HEK293 (cell line): ENCODE data around the gene CHST8.
A peak's percentile ranks its signal among the peaks of the same experiment; 100 is the strongest.

ENCODE experiments used
- BCL11B ChIP-seq: fragments of 450-650 bp; formaldehyde crosslinking; IDR thresholded peaks from 2 replicates; pipeline ENCODE4 v1.5.1; 2016; ENCODE audit warnings: low read depth, missing biosample characterization, missing genetic modification characterization
- FEZF1 ChIP-seq: fragments of 450-650 bp; formaldehyde crosslinking; IDR thresholded peaks from 2 replicates; pipeline ENCODE4 v1.5.1; 2016; ENCODE audit warnings: missing biosample characterization, missing genetic modification characterization
- MZF1 ChIP-seq: fragments of 450-650 bp; formaldehyde crosslinking; IDR thresholded peaks from 2 replicates; pipeline ENCODE4 v1.5.1; 2017; ENCODE audit warnings: missing biosample characterization, missing genetic modification characterization, borderline replicate concordance
- SCRT2 ChIP-seq: fragments of 450-650 bp; formaldehyde crosslinking; IDR thresholded peaks from 2 replicates; pipeline ENCODE4 v1.5.1; 2016; ENCODE audit warnings: missing biosample characterization, missing genetic modification characterization
- SP7 ChIP-seq: fragments of 450-650 bp; formaldehyde crosslinking; IDR thresholded peaks from 2 replicates; pipeline ENCODE4 v1.5.1; 2016; ENCODE audit warnings: missing biosample characterization, missing genetic modification characterization
- ZBTB11 ChIP-seq: fragments of 450-650 bp; formaldehyde crosslinking; conservative IDR thresholded peaks from 2 replicates; pipeline ENCODE4 v1.5.1; 2016; ENCODE audit warnings: low read depth, missing biosample characterization, missing genetic modification characterization
- ZBTB17 ChIP-seq: fragments of 450-650 bp; formaldehyde crosslinking; IDR thresholded peaks from 2 replicates; pipeline ENCODE4 v1.5.1; 2016; ENCODE audit warnings: missing biosample characterization, missing genetic modification characterization
- ZBTB20 ChIP-seq: fragments of 450-650 bp; formaldehyde crosslinking; IDR thresholded peaks from 2 replicates; pipeline ENCODE4 v1.5.1; 2016; ENCODE audit warnings: missing biosample characterization, missing genetic modification characterization
- ZBTB48 ChIP-seq: fragments of 450-650 bp; formaldehyde crosslinking; IDR thresholded peaks from 2 replicates; pipeline ENCODE4 v1.5.1; 2016; ENCODE audit warnings: missing biosample characterization, missing genetic modification characterization
- ZEB2 ChIP-seq: fragments of 450-650 bp; formaldehyde crosslinking; IDR thresholded peaks from 2 replicates; pipeline ENCODE4 v1.5.1; 2016; ENCODE audit warnings: missing biosample characterization, missing genetic modification characterization
- ZFP37 ChIP-seq: fragments of 450-650 bp; formaldehyde crosslinking; IDR thresholded peaks from 2 replicates; pipeline ENCODE4 v1.5.1; 2016; ENCODE audit warnings: missing biosample characterization, missing genetic modification characterization
- ZNF302 ChIP-seq: fragments of 450-650 bp; formaldehyde crosslinking; IDR thresholded peaks from 2 replicates; pipeline ENCODE4 v1.5.1; 2016; ENCODE audit warnings: missing biosample characterization, missing genetic modification characterization, low read depth
- ZNF311 ChIP-seq: fragments of 450-650 bp; formaldehyde crosslinking; IDR thresholded peaks from 2 replicates; pipeline ENCODE4 v1.5.1; 2017; ENCODE audit warnings: missing biosample characterization, missing genetic modification characterization, borderline replicate concordance
- ZNF324 ChIP-seq: fragments of 450-650 bp; formaldehyde crosslinking; IDR thresholded peaks from 2 replicates; pipeline ENCODE4 v1.5.1; 2016; ENCODE audit warnings: missing biosample characterization, missing genetic modification characterization
- ZNF398 ChIP-seq: fragments of 450-650 bp; formaldehyde crosslinking; IDR thresholded peaks from 2 replicates; pipeline ENCODE4 v1.5.1; 2017; ENCODE audit warnings: missing biosample characterization, missing genetic modification characterization
- ZNF404 ChIP-seq: fragments of 450-650 bp; formaldehyde crosslinking; IDR thresholded peaks from 2 replicates; pipeline ENCODE4 v1.5.1; 2017; ENCODE audit warnings: missing biosample characterization, missing genetic modification characterization
- ZNF449 ChIP-seq: fragments of 450-650 bp; formaldehyde crosslinking; IDR thresholded peaks from 2 replicates; pipeline ENCODE4 v1.5.1; 2017; ENCODE audit warnings: missing biosample characterization, mild to moderate bottlenecking, missing genetic modification characterization, moderate library complexity
- ZNF510 ChIP-seq: fragments of 450-650 bp; formaldehyde crosslinking; IDR thresholded peaks from 2 replicates; pipeline ENCODE4 v1.5.1; 2018; ENCODE audit warnings: mild to moderate bottlenecking, missing genetic modification characterization, missing biosample characterization; ENCODE audit not compliant: insufficient replicate concordance
- ZNF521 ChIP-seq: fragments of 450-650 bp; formaldehyde crosslinking; IDR thresholded peaks from 2 replicates; pipeline ENCODE4 v1.5.1; 2017; ENCODE audit warnings: missing biosample characterization, mild to moderate bottlenecking, missing genetic modification characterization
- ZNF529 ChIP-seq: fragments of 450-650 bp; formaldehyde crosslinking; IDR thresholded peaks from 2 replicates; pipeline ENCODE4 v1.5.1; 2017; ENCODE audit warnings: missing genetic modification characterization, missing biosample characterization; ENCODE audit not compliant: insufficient replicate concordance
- ZNF677 ChIP-seq: fragments of 450-650 bp; IDR thresholded peaks from 2 replicates; pipeline ENCODE4 v1.5.0; 2018; ENCODE audit warnings: missing biosample characterization, mild to moderate bottlenecking, missing genetic modification characterization, moderate library complexity
- ZNF707 ChIP-seq: fragments of 450-650 bp; formaldehyde crosslinking; IDR thresholded peaks from 2 replicates; pipeline ENCODE4 v1.5.1; 2016; ENCODE audit warnings: missing biosample characterization, missing genetic modification characterization
- ZNF792 ChIP-seq: fragments of 450-650 bp; formaldehyde crosslinking; IDR thresholded peaks from 2 replicates; pipeline ENCODE4 v1.5.1; 2016; ENCODE audit warnings: missing biosample characterization, missing genetic modification characterization
- ZNF843 ChIP-seq: fragments of 450-650 bp; formaldehyde crosslinking; IDR thresholded peaks from 2 replicates; pipeline ENCODE4 v1.5.1; 2016; ENCODE audit warnings: missing biosample characterization, missing genetic modification characterization
- ZSCAN30 ChIP-seq: fragments of 450-650 bp; IDR thresholded peaks from 2 replicates; pipeline ENCODE4 v1.5.1; 2018; ENCODE audit warnings: missing biosample characterization, mild to moderate bottlenecking, missing genetic modification characterization, moderate library complexity
- TF ChIP-seq, protein P1 (sequence below): fragments of 450-650 bp; formaldehyde crosslinking; IDR thresholded peaks from 2 replicates; pipeline ENCODE4 v1.5.1; 2017; ENCODE audit warnings: missing biosample characterization, missing genetic modification characterization
- TF ChIP-seq, protein P2 (sequence below): fragments of 450-650 bp; formaldehyde crosslinking; IDR thresholded peaks from 2 replicates; pipeline ENCODE4 v1.5.1; 2016; ENCODE audit warnings: missing biosample characterization, missing genetic modification characterization
- TF ChIP-seq, protein P3 (sequence below): fragments of 450-650 bp; formaldehyde crosslinking; IDR thresholded peaks from 2 replicates; pipeline ENCODE4 v1.5.1; 2016; ENCODE audit warnings: missing biosample characterization, missing genetic modification characterization

CHST8 gene

GRCh38 chr19:33778089-33778791 is 156.5 kb downstream of the CHST8 start (continued):
- TF ChIP-seq ZNF398 (tag by site-specific recombination) (peak; percentile 7; the same call in 1 of the 2 replicates), FEZF1 (tag by site-specific recombination) (no peak), ZBTB20 (peak; percentile 68; the same call in 1 of the 2 replicates), ZNF324 (tag by site-specific recombination) (no peak; the same call in 1 of the 2 replicates), BCL11B (tag by site-specific recombination) (peak; percentile 35; the same call in 1 of the 2 replicates), ZBTB11 (tag by site-specific recombination) (no peak), ZBTB48 (tag by site-specific recombination) (peak; percentile 12), ZNF510 (no peak), MZF1 (tag by site-specific recombination) (no peak; the same call in 1 of the 2 replicates), ZNF449 (tag by site-specific recombination) (0 out of 2 replicates have a peak, but pooled peaks have one; percentile 54), SCRT2 (tag by site-specific recombination) (no peak; the same call in 1 of the 2 replicates), ZNF311 (tag by site-specific recombination) (peak; percentile 97), ZBTB17 (tag by site-specific recombination) (peak; percentile 69), ZNF521 (tag by site-specific recombination) (no peak), ZNF707 (peak; percentile 54; the same call in 1 of the 2 replicates), ZNF792 (tag by site-specific recombination) (no peak), ZNF404 (tag by site-specific recombination) (no peak), SP7 (tag by site-specific recombination) (peak; percentile 84), ZNF529 (no peak), ZSCAN30 (peak; percentile 100), ZEB2 (tag by site-specific recombination) (peak; percentile 88), ZNF677 (peak; percentile 76), ZNF843 (peak; percentile 58), ZNF302 (tag by site-specific recombination) (0 out of 2 replicates have a peak, but pooled peaks have one; percentile 10), ZFP37 (tag by site-specific recombination) (peak; percentile 46; the same call in 1 of the 2 replicates)
- TF ChIP-seq, protein P1, sequence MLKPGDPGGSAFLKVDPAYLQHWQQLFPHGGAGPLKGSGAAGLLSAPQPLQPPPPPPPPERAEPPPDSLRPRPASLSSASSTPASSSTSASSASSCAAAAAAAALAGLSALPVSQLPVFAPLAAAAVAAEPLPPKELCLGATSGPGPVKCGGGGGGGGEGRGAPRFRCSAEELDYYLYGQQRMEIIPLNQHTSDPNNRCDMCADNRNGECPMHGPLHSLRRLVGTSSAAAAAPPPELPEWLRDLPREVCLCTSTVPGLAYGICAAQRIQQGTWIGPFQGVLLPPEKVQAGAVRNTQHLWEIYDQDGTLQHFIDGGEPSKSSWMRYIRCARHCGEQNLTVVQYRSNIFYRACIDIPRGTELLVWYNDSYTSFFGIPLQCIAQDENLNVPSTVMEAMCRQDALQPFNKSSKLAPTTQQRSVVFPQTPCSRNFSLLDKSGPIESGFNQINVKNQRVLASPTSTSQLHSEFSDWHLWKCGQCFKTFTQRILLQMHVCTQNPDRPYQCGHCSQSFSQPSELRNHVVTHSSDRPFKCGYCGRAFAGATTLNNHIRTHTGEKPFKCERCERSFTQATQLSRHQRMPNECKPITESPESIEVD (tag by site-specific recombination): no peak
- TF ChIP-seq, protein P2, sequence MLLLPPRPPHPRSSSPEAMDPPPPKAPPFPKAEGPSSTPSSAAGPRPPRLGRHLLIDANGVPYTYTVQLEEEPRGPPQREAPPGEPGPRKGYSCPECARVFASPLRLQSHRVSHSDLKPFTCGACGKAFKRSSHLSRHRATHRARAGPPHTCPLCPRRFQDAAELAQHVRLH (tag by site-specific recombination): no peak; the same call in 1 of the 2 replicates
- TF ChIP-seq, protein P3, sequence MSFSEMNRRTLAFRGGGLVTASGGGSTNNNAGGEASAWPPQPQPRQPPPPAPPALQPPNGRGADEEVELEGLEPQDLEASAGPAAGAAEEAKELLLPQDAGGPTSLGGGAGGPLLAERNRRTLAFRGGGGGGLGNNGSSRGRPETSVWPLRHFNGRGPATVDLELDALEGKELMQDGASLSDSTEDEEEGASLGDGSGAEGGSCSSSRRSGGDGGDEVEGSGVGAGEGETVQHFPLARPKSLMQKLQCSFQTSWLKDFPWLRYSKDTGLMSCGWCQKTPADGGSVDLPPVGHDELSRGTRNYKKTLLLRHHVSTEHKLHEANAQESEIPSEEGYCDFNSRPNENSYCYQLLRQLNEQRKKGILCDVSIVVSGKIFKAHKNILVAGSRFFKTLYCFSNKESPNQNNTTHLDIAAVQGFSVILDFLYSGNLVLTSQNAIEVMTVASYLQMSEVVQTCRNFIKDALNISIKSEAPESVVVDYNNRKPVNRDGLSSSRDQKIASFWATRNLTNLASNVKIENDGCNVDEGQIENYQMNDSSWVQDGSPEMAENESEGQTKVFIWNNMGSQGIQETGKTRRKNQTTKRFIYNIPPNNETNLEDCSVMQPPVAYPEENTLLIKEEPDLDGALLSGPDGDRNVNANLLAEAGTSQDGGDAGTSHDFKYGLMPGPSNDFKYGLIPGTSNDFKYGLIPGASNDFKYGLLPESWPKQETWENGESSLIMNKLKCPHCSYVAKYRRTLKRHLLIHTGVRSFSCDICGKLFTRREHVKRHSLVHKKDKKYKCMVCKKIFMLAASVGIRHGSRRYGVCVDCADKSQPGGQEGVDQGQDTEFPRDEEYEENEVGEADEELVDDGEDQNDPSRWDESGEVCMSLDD: peak; percentile 88
